Liver (tissue), 3 donors: ENCODE results near the gene ATP11A.

Source experiments
- ATF3 ChIP-seq: IDR thresholded peaks from 2 replicates; pipeline ENCODE4 v1.6.1; 2016; ENCODE audit warnings: antibody characterized with exemption
- CTCF ChIP-seq: fragments of 150-350 bp; IDR thresholded peaks from 2 replicates; pipeline ENCODE4 v1.5.1; 2017; ENCODE audit warnings: improper control_type of control experiment, low read depth, low read length; ENCODE audit not compliant: missing input control
- FOXA1 ChIP-seq: IDR thresholded peaks from 2 replicates; pipeline ENCODE4 v1.6.1; 2016; ENCODE audit warnings: antibody characterized with exemption
- FOXA2 ChIP-seq: IDR thresholded peaks from 2 replicates; pipeline ENCODE4 v1.6.1; 2016; ENCODE audit warnings: antibody characterized with exemption
- JUND ChIP-seq, 2 donors: IDR thresholded peaks; 2 replicates each; pipeline ENCODE4 v1.6.1; 2016; ENCODE audit warnings: antibody characterized with exemption in 2 of 2
- MAX ChIP-seq: IDR thresholded peaks from 2 replicates; pipeline ENCODE4 v1.6.1; 2016; ENCODE audit warnings: antibody characterized with exemption
- RAD21 ChIP-seq, 2 donors: IDR thresholded peaks; 2 replicates each; pipeline ENCODE4 v1.6.1; 2016; ENCODE audit warnings: antibody characterized with exemption in 2 of 2, mild to moderate bottlenecking in 2 of 2
- REST ChIP-seq: IDR thresholded peaks from 2 replicates; pipeline ENCODE4 v1.6.1; 2016; ENCODE audit warnings: antibody characterized with exemption, mild to moderate bottlenecking
- RXRA ChIP-seq, 2 donors: IDR thresholded peaks; 2 replicates each; pipeline ENCODE4 v1.6.1; 2017 to 2018; ENCODE audit warnings: antibody characterized with exemption in 2 of 2, mild to moderate bottlenecking in 1 of 2
- SP1 ChIP-seq: IDR thresholded peaks from 2 replicates; pipeline ENCODE4 v1.6.1; 2018; ENCODE audit warnings: antibody characterized with exemption, mild to moderate bottlenecking
- TAF1 ChIP-seq: conservative IDR thresholded peaks from 2 replicates; pipeline ENCODE4 v1.6.1; 2016; ENCODE audit warnings: antibody characterized with exemption, mild to moderate bottlenecking
- TF ChIP-seq, protein P1 (sequence below): IDR thresholded peaks from 2 replicates; pipeline ENCODE4 v1.6.1; 2016; ENCODE audit warnings: antibody characterized with exemption
- donor health status: healthy.
- donor health status: healthy.

DNA sequence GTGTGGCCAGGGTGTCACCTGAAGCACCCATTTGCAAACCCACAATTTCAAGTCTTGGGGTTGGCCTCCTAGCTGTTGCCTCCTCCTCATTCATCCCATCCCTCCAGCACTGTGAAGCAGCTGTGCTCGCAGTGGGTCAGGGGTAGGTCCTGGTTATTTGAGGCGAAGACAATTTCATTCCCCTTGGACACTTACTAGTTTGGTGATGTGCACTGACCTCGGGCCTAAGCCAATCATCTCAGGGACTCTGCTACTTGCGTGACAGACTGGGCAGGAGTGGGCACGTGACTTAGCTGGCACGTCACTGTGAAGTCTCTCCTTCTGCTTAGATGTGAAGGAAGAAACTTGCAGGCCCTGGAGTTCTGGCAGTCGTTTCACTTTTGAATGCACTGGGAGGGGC, 3.5 kb upstream of the ATP11A start:
- TF ChIP-seq CTCF (no peak), REST (no peak), RAD21 (IDR thresholded peaks at IDR 0.05) (no peak), SP1 (no peak), FOXA1 (no peak), TAF1 (no peak), MAX (no peak), FOXA2 (no peak), RXRA (IDR thresholded peaks at IDR 0.05) (no peak), JUND (IDR thresholded peaks at IDR 0.05) (no peak), ATF3 (no peak)
- TF ChIP-seq, protein P1, sequence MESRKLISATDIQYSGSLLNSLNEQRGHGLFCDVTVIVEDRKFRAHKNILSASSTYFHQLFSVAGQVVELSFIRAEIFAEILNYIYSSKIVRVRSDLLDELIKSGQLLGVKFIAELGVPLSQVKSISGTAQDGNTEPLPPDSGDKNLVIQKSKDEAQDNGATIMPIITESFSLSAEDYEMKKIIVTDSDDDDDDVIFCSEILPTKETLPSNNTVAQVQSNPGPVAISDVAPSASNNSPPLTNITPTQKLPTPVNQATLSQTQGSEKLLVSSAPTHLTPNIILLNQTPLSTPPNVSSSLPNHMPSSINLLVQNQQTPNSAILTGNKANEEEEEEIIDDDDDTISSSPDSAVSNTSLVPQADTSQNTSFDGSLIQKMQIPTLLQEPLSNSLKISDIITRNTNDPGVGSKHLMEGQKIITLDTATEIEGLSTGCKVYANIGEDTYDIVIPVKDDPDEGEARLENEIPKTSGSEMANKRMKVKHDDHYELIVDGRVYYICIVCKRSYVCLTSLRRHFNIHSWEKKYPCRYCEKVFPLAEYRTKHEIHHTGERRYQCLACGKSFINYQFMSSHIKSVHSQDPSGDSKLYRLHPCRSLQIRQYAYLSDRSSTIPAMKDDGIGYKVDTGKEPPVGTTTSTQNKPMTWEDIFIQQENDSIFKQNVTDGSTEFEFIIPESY = no peak
